CD4-positive, alpha-beta T cell treated with Interleukin-6 for 4 hours (primary cell): ENCODE results near the gene FOXP1.

Experiments used
- DNase-seq: peaks from one replicate; pipeline ENCODE4 v3.0.0-alpha.2; 2020; ENCODE audit warnings: mixed read lengths

Gene FOXP1

GRCh38 chr3:71322154-71322553 lies 261.4 kb downstream of the FOXP1 start:
- DNase-seq, result no peak

- DNase-seq, result no peak
Observed at GRCh38 chr3:71319771-71320170, 263.8 kb downstream of the FOXP1 start.

GRCh38 chr3:71318458-71318827 lies 265.1 kb downstream of the FOXP1 start:
- no peak for DNase-seq

GRCh38 chr3:71317749-71318457 lies 265.6 kb downstream of the FOXP1 start:
- no peak for DNase-seq

GRCh38 chr3:71317140-71317539 lies 266.4 kb downstream of the FOXP1 start:
- no peak for DNase-seq

GRCh38 chr3:71316066-71316777 lies 267.3 kb downstream of the FOXP1 start:
- DNase-seq, result peak; percentile 34

- no peak for DNase-seq
Observed at GRCh38 chr3:71315431-71315830, 268.1 kb downstream of the FOXP1 start.

- no peak for DNase-seq
Observed at GRCh38 chr3:71313844-71314243, 269.7 kb downstream of the FOXP1 start.

GRCh38 chr3:71312461-71312860 lies 271.1 kb downstream of the FOXP1 start:
- DNase-seq, result no peak

GRCh38 chr3:71311661-71312046 lies 271.9 kb downstream of the FOXP1 start:
- DNase-seq, result no peak

GRCh38 chr3:71310980-71311660 lies 272.4 kb downstream of the FOXP1 start:
- DNase-seq, result peak; percentile 25

GRCh38 chr3:71310359-71310979 lies 273.1 kb downstream of the FOXP1 start:
- no peak for DNase-seq

- DNase-seq, result no peak
Observed at GRCh38 chr3:71309886-71310285, 273.6 kb downstream of the FOXP1 start.

- peak; percentile 67 for DNase-seq
Observed at GRCh38 chr3:71309342-71309741, 274.2 kb downstream of the FOXP1 start.

GRCh38 chr3:71308836-71309235 lies 274.7 kb downstream of the FOXP1 start:
- no peak for DNase-seq

- DNase-seq, result no peak
Observed at GRCh38 chr3:71307991-71308697, 275.4 kb downstream of the FOXP1 start.

- DNase-seq, result peak; percentile 50
Observed at GRCh38 chr3:71305231-71306206, 278.0 kb downstream of the FOXP1 start.

GRCh38 chr3:71304684-71305083 lies 278.8 kb downstream of the FOXP1 start:
- peak; percentile 60 for DNase-seq

- DNase-seq, result no peak
Observed at GRCh38 chr3:71304247-71304646, 279.3 kb downstream of the FOXP1 start.

GRCh38 chr3:71303627-71304200 lies 279.8 kb downstream of the FOXP1 start:
- DNase-seq, result peak; percentile 54

GRCh38 chr3:71302604-71303003 lies 280.9 kb downstream of the FOXP1 start:
- DNase-seq, result no peak
